COLO668 (cell line): ENCODE data around the gene NPAS3.
A peak's percentile ranks its signal among the peaks of the same experiment; 100 is the strongest.

Experiments used
- DNase-seq: peaks from one replicate; lab custom pipeline; 2025; ENCODE audit not compliant: unreplicated experiment; lab: John Stamatoyannopoulos, UW

Gene NPAS3

GRCh38 chr14:33774723-33775470 lies 836.2 kb downstream of the NPAS3 start:
- no peak for DNase-seq

- DNase-seq: no peak
Observed at GRCh38 chr14:33776871-33777270, 838.2 kb downstream of the NPAS3 start.

- DNase-seq: no peak
Observed at GRCh38 chr14:33777681-33778080, 839.0 kb downstream of the NPAS3 start.

- no peak for DNase-seq
Observed at GRCh38 chr14:33780035-33780434, 841.4 kb downstream of the NPAS3 start.

- DNase-seq: no peak
Observed at GRCh38 chr14:33781236-33781635, 842.6 kb downstream of the NPAS3 start.

- DNase-seq: no peak
Observed at GRCh38 chr14:33782923-33783322, 844.2 kb downstream of the NPAS3 start.

GRCh38 chr14:33786091-33786825 lies 847.6 kb downstream of the NPAS3 start:
- DNase-seq: no peak

GRCh38 chr14:33788161-33788560 lies 849.5 kb downstream of the NPAS3 start:
- peak; percentile 27 for DNase-seq

GRCh38 chr14:33790996-33791395 lies 852.3 kb downstream of the NPAS3 start:
- DNase-seq: no peak

- peak; percentile 27 for DNase-seq
Observed at GRCh38 chr14:33792009-33792719, 853.5 kb downstream of the NPAS3 start.

GRCh38 chr14:33792720-33793368 lies 854.2 kb downstream of the NPAS3 start:
- DNase-seq: peak; percentile 86

- DNase-seq: no peak
Observed at GRCh38 chr14:33793398-33794110, 854.9 kb downstream of the NPAS3 start.

- no peak for DNase-seq
Observed at GRCh38 chr14:33794791-33795305, 856.2 kb downstream of the NPAS3 start.

- DNase-seq: no peak
Observed at GRCh38 chr14:33796356-33796755, 857.7 kb downstream of the NPAS3 start.

GRCh38 chr14:33799705-33800570 lies 861.3 kb downstream of the NPAS3 start:
- DNase-seq: no peak

- DNase-seq: no peak
Observed at GRCh38 chr14:33800735-33801163, 862.1 kb downstream of the NPAS3 start.

- no peak for DNase-seq
Observed at GRCh38 chr14:33802737-33803136, 864.1 kb downstream of the NPAS3 start.

GRCh38 chr14:33805593-33805992 lies 866.9 kb downstream of the NPAS3 start:
- DNase-seq: no peak

GRCh38 chr14:33806905-33807304 lies 868.2 kb downstream of the NPAS3 start:
- DNase-seq: no peak
